ENCODE measurements around the gene ROBO2.

Gene ROBO2

GRCh38 chr3:77248420-77248819 lies 208.5 kb downstream of the ROBO2 start:
- DNase-seq = peak in 2 of 10 donors; percentile 54 to 55
- intact Hi-C loops (cut with DNase I) = no loop called here

- peak in 1 of 10 donors; percentile 57 for DNase-seq
- intact Hi-C loops (cut with DNase I) = no loop called here
Observed at GRCh38 chr3:77251136-77251535, 211.2 kb downstream of the ROBO2 start.

DNA sequence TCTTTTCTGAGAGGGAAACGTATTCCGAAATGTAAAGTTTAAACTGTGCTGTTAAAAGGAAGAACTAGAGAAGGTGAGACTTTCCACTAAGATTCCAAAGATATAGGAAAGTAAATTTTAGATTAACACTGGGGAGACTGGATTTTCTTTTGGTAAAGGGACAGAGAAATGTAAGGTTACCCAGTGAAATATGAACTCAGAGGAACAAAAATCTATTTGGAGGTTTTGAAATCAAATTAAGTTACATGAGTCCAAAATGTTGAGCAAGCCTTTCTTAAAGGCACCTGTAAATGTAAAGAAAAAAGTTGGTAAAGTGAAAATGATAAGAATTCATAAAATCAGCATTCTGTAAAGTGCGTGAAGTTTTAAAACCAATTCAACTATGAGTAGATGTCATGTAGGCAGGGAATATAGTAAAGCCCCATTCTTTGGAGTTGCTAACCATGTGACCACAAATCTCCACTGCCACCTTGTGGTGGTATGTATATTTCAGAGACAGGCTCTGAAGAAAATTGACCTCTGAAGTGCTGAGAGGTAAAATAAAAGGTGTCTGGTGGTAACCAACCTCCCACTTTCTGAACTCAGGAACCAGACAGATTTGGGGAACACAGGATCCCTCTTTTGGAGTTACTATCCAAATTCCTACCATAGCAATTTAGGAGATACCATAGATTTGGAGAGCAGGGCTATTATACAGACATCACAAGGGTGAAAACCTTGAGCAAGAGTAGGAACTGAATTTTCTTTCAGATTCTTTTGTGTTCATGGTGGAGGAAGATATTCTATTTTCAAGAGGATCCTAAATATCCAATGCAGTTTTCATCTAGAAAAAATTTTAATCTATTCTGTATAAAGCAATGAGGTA lies 215.3 kb downstream of the ROBO2 start:
- DNase-seq = peak in 2 of 10 donors; percentile 26 to 38
- intact Hi-C loops (cut with DNase I) = loop anchor here (1.0 kb wide), 1 partner anchor 217 kb away; no protein-coding TSS in a partner anchor

- intact Hi-C loops (cut with DNase I) = no loop called here
- DNase-seq = no peak
Observed at GRCh38 chr3:77256584-77257503, 216.9 kb downstream of the ROBO2 start.

- peak in 1 of 10 donors; percentile 71 for DNase-seq
- intact Hi-C loops (cut with DNase I) = no loop called here
Observed at GRCh38 chr3:77259694-77260093, 219.8 kb downstream of the ROBO2 start.

DNA sequence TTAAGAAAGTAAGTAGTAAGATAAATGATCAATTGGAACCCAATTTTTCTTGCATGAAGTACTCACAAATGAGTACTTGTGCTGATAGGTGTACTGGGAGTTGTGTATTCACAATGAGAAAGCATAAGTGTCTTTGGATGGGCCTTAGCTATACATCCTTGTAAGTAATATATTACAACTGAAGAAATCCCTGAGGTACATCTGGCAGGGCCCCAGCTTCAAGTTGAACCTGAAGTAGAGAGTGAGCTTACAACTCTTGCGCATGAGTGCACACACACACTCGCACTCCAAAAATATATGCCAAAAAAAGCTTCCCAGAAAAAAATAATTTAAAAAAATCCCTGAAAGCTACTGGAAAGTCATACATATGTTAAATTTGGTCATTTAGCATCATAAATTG lies 222.5 kb downstream of the ROBO2 start:
- no peak for DNase-seq
- intact Hi-C loops (cut with DNase I) = no loop called here

- intact Hi-C loops (cut with DNase I) = no loop called here
- no peak for DNase-seq
Observed at GRCh38 chr3:77267589-77267988, 227.7 kb downstream of the ROBO2 start.

- no peak for DNase-seq
- intact Hi-C loops (cut with DNase I) = no loop called here
Observed at GRCh38 chr3:77271306-77271705, 231.4 kb downstream of the ROBO2 start.

DNA sequence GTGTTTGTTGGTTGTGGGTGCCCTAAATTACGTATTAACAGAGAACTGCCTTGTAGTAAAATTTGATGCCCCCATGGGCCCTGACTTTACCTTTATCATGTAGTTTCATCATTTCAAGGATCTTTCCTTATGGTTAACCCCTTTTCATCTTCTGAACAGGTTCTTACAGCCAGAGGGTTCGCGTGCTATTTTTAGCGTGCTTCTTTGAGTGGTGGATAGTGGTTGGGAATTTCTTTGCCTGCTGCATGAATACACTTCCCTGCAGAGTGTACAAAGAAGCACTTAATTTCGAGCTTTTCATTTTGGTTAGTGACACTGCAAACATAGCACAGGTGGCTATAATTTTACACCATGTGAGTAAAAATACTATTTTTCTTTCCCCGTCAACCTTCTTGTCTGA lies 231.8 kb downstream of the ROBO2 start:
- no peak for DNase-seq
- intact Hi-C loops (cut with DNase I) = no loop called here

GRCh38 chr3:77279276-77279675 lies 239.4 kb downstream of the ROBO2 start:
- intact Hi-C loops (cut with DNase I) = no loop called here
- DNase-seq = no peak

DNA sequence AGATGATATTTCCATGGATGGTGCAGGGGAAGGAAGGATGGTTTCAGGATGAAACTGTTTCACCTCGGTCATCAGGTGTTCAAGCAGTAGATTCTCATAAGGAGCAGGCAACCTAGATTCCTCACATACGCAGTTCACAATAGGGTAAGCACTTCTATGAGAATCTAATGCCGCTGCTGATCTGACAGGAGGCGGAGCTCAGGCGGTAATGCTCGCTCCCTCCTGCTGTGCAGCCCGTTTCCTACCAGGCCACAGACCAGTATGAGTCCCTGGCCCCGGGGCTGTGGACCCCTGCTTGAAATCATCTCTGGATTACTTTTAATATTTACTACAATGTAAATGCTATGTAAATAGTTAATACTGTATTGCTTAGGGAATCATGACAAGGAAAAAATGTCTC lies 241.8 kb downstream of the ROBO2 start:
- intact Hi-C loops (cut with DNase I) = no loop called here
- DNase-seq = peak in 1 of 10 donors; percentile 72

GRCh38 chr3:77283108-77283507 lies 243.2 kb downstream of the ROBO2 start:
- DNase-seq = no peak
- intact Hi-C loops (cut with DNase I) = no loop called here

DNA sequence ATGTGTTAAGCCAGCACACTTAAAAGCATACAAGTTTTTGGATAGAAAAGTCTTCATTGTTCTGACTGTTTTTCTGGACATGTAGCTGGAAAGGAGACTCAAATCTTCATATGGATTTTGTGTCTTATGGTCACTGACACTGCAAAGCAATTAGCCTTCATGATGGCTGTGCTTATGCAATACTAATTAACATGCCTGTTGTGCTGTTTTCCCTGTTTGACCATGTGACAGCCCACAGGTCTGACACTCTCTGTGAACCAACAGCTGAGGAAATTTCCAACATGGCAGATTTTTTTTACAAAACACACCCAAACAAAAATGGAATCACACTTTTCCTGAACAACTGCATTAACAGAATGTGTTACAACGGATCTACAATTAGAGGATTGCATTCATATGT lies 248.4 kb downstream of the ROBO2 start:
- DNase-seq = no peak
- intact Hi-C loops (cut with DNase I) = no loop called here

DNA sequence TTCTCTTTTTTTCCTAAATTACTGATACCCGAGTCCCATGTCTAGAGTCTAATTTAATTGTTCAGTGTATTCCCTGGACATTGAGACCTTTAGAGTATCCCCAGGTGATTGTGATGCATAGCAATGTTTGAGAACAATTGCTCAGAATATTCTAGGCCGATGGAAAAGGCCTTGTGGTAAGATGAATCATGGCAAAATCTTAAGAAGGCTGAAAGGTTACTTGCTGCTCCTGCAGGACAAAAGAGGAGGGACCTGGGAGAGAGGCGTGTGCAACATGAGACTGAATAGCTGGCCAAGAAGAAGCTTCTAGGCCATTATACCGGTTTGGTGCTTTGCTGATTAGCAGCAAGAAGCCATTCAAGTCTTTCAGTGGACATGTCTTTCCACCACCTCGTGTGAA lies 256.6 kb downstream of the ROBO2 start:
- DNase-seq = no peak
- intact Hi-C loops (cut with DNase I) = no loop called here

DNA sequence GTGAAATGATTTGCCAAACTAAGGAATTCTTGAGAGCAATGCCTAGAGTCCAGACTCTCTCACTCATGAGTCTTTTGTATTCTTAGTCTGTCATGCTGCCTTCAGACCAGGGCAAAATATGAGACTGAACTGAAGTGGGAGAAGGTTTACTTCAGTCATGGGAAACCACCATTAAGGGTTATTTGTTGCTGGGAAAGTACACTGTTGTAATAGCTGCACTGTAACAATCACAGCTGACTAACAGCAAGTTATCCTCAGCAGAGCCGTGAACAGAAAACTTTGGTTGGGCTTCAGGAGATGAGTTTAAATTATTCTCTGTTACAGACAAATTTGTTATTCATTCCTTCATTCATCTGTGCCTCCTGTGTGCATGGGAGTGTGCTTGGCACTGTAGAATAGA lies 258.5 kb downstream of the ROBO2 start:
- no peak for DNase-seq
- intact Hi-C loops (cut with DNase I) = no loop called here

- no peak for DNase-seq
- intact Hi-C loops (cut with DNase I) = no loop called here
Observed at GRCh38 chr3:77303955-77304699, 264.2 kb downstream of the ROBO2 start.

DNA sequence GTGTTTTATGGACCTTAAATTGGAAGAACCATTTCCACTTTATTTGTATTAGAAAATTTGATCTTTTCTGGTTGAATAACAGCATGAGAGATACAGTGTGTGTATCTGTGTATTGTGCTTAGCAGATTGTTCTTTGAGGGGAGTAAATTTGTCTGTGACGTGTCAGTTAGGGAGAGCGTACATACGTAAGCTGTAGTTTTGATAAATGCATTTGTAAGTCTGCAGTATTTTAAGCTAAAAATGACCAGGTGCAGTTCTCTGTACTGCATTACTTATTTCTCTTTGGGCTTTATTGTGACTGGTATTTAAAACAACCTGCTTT lies 264.8 kb downstream of the ROBO2 start:
- DNase-seq = no peak
- intact Hi-C loops (cut with DNase I) = no loop called here

- intact Hi-C loops (cut with DNase I) = no loop called here
- no peak for DNase-seq
Observed at GRCh38 chr3:77309460-77309859, 269.6 kb downstream of the ROBO2 start.

DNA sequence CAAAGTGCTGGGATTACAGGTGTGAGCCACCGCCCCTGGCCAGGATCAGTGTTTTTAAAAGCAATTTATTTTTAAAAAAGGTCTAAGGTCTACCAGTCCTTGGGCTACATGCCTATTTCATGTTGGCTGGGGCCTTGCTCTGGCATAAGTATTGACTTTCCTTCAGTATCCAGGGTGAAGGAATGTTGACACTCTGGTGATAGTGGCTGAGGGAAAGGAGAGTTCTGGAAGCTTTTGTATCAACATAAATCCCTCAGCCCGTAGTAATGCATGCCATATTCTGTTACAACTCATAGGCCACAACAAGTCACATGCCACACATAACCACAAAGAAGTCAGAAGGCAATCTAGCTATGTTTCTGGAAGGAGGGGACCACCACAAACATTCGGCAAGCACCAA lies 273.9 kb downstream of the ROBO2 start:
- no peak for DNase-seq
- intact Hi-C loops (cut with DNase I) = no loop called here

DNA sequence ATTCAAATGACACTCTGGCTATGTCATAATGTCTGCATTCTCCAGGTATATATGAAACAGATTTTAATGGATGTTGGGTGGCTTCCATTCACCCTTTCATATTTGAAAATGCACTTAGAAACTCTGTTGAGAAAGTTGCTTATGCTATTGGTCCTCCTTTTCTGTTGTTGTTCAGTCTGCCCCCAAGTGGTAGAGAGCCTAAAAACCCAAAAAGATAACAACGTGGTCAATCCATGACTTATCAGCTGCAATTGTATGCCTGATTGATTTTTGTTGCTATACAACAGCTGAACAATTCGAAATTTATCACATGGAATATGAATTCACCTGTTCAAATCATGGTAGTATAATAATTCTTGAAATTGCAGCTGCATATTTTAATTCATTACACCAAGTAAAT lies 279.8 kb downstream of the ROBO2 start:
- no peak for DNase-seq

DNA sequence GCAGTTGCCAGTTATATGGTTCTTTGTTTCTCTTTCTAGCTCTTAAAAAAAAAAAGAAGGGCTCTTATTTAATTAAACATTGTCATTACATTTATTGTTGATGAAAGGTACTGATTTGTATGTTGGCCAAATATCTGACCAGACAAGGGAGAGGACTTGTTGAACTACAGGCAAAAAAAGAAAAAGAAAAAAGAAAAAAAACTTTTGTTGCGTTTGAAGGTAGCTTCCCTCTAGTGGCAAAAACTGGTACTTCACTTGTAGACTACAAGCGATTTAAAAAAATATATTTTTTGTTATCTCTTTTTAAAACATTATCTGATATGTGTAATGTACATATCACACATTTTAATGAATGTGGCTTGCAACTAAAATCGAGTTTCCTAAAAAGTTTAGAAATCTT lies 280.6 kb downstream of the ROBO2 start:
- intact Hi-C loops (cut with DNase I) = no loop called here
- DNase-seq = no peak

More for the DNA sequence above, 279.8 kb downstream of the ROBO2 start:
- intact Hi-C loops (cut with DNase I) = loop anchor here (2.0 kb wide), 1 partner anchor 281 kb away; no protein-coding TSS in a partner anchor
